HFFc6 (cell line): ENCODE measurements around the gene RPRD1B. TPM values are rescaled to one million over a fixed set of nuclear protein-coding genes. Genes with fewer than 3 reads are reported as not detected.

ENCODE experiments used
- DNase-seq: peaks from one replicate; pipeline ENCODE4 v3.0.0-alpha.2; 2018
- H3K27ac Mint-ChIP-seq: 2 replicates; pipeline ENCODE4 v1.8.0; 2020; ENCODE audit warnings: mild to moderate bottlenecking, mixed read lengths
- H3K27me3 Mint-ChIP-seq: 2 replicates; pipeline ENCODE4 v1.8.0; 2021; ENCODE audit warnings: mild to moderate bottlenecking, moderate library complexity, mixed read lengths; ENCODE audit not compliant: insufficient read depth
- H3K36me3 Mint-ChIP-seq: 2 replicates; pipeline ENCODE4 v1.8.0; 2021; ENCODE audit warnings: low read depth, mixed read lengths
- H3K4me1 Mint-ChIP-seq: 2 replicates; pipeline ENCODE4 v1.8.0; 2020; ENCODE audit warnings: low read depth, mixed read lengths
- H3K4me3 Mint-ChIP-seq: 2 replicates; pipeline ENCODE4 v1.8.0; 2020; ENCODE audit warnings: mild to moderate bottlenecking, moderate library complexity, mixed read lengths
- H3K9me3 Mint-ChIP-seq: 2 replicates; pipeline ENCODE4 v1.8.0; 2020; ENCODE audit warnings: mild to moderate bottlenecking, mixed read lengths
- CTCF ChIP-seq: fragments of 200-600 bp; sonication (generic); IDR thresholded peaks from 2 replicates; pipeline ENCODE4 v1.5.0; 2021; ENCODE audit warnings: antibody characterized with exemption, mild to moderate bottlenecking
- total RNA-seq, 6 experiments: library from RNA; stranded (reverse); fragmentation: NEBNext Ultra II Directional; extraction: Animal tissue kit (Norgen Biotek cat#: 25700); gene quantifications; 2 replicates in 1 of 6; 3 replicates in 5 of 6; pipeline ENCODE4 v1.2.3, GENCODE V29; 2021

RPRD1B gene
- total RNA-seq, 6 experiments from 2014 or later = 15.9 to 20.2 (median 19.2) TPM

GRCh38 chr20:38062890-38063289, 29.3 kb downstream of the RPRD1B start:
- H3K27ac Mint-ChIP-seq = no peak overlapping the region
- H3K36me3 Mint-ChIP-seq = peaks cover 34% of the 10 kb centered on the region
- H3K9me3 Mint-ChIP-seq = no peaks in the 10 kb centered on the region
- TF ChIP-seq CTCF = no peak
- H3K4me1 Mint-ChIP-seq = peaks cover 22% of the 10 kb centered on the region
- no peak overlapping the region for H3K4me3 Mint-ChIP-seq
- DNase-seq = no peak
- no peaks in the 10 kb centered on the region for H3K27me3 Mint-ChIP-seq

GRCh38 chr20:38063911-38064530, 30.5 kb downstream of the RPRD1B start:
- H3K9me3 Mint-ChIP-seq = no peaks in the 10 kb centered on the region
- TF ChIP-seq CTCF = no peak
- no peak overlapping the region for H3K4me3 Mint-ChIP-seq
- H3K27me3 Mint-ChIP-seq = no peaks in the 10 kb centered on the region
- no peak overlapping the region for H3K27ac Mint-ChIP-seq
- no peak for DNase-seq
- peaks cover 34% of the 10 kb centered on the region for H3K36me3 Mint-ChIP-seq
- peaks cover 22% of the 10 kb centered on the region for H3K4me1 Mint-ChIP-seq

- Mint-ChIP-seq H3K27me3 (no peaks in the 10 kb centered on the region), H3K36me3 (peaks cover 38% of the 10 kb centered on the region), H3K9me3 (no peaks in the 10 kb centered on the region), H3K27ac (no peak overlapping the region), H3K4me3 (no peak overlapping the region), H3K4me1 (peaks cover 9% of the 10 kb centered on the region)
- no peak for DNase-seq
- no peak for TF ChIP-seq CTCF
Measured at GRCh38 chr20:38065764-38066375, 32.3 kb downstream of the RPRD1B start.

- no peak overlapping the region for H3K27ac Mint-ChIP-seq
- peaks cover 51% of the 10 kb centered on the region for H3K36me3 Mint-ChIP-seq
Measured at GRCh38 chr20:38066969-38067716, 33.6 kb downstream of the RPRD1B start.

More at GRCh38 chr20:38066969-38067716, 33.6 kb downstream of the RPRD1B start:
- Mint-ChIP-seq H3K27me3 (no peaks in the 10 kb centered on the region), H3K4me1 (peaks cover 10% of the 10 kb centered on the region), H3K4me3 (no peak overlapping the region), H3K9me3 (no peaks in the 10 kb centered on the region)
- no peak for TF ChIP-seq CTCF
- no peak for DNase-seq
